Fibroblast of skin of left biceps (primary cell): ENCODE results near the gene ADGRG6.

Source experiments
- DNase-seq, 2 experiments: peaks; one replicate each; pipeline ENCODE4 v3.0.0-alpha.2; 2013; ENCODE audit warnings: low read depth in 2 of 2

The ADGRG6 gene

GRCh38 chr6:142291512-142291911 is 10.3 kb upstream of the ADGRG6 start:
- DNase-seq, result no peak

- DNase-seq, result no peak
These were observed 9.5 kb upstream of the ADGRG6 start for GRCh38 chr6:142292166-142292924.

- no peak for DNase-seq
These were observed 8.7 kb upstream of the ADGRG6 start for GRCh38 chr6:142293121-142293520.

- no peak for DNase-seq
These were observed 7.1 kb upstream of the ADGRG6 start for GRCh38 chr6:142294679-142295078.

- DNase-seq, result no peak
These were observed 4.7 kb upstream of the ADGRG6 start for GRCh38 chr6:142296975-142297604.

GRCh38 chr6:142297605-142297995 is 4.2 kb upstream of the ADGRG6 start:
- no peak for DNase-seq

GRCh38 chr6:142297996-142298753 is 3.6 kb upstream of the ADGRG6 start:
- DNase-seq, result peak; percentile 78 to 79

GRCh38 chr6:142300302-142300701 is 1.5 kb upstream of the ADGRG6 start:
- no peak for DNase-seq

- peak in 1 of 2 experiments; percentile 28 for DNase-seq
These were observed 803 bp upstream of the ADGRG6 start for GRCh38 chr6:142300758-142301650.

- DNase-seq, result no peak
These were observed 791 bp downstream of the ADGRG6 start for GRCh38 chr6:142302421-142303175.

- DNase-seq, result no peak
These were observed 1.3 kb downstream of the ADGRG6 start for GRCh38 chr6:142303176-142303533.

- no peak for DNase-seq
These were observed 2.4 kb downstream of the ADGRG6 start for GRCh38 chr6:142304241-142304640.

- no peak for DNase-seq
These were observed 4.9 kb downstream of the ADGRG6 start for GRCh38 chr6:142306736-142307135.

- no peak for DNase-seq
These were observed 6.3 kb downstream of the ADGRG6 start for GRCh38 chr6:142307963-142308748.

GRCh38 chr6:142309426-142309825 is 7.6 kb downstream of the ADGRG6 start:
- no peak for DNase-seq

- no peak for DNase-seq
These were observed 11.5 kb downstream of the ADGRG6 start for GRCh38 chr6:142313284-142313683.

GRCh38 chr6:142316791-142317368 is 15.1 kb downstream of the ADGRG6 start:
- DNase-seq, result no peak

GRCh38 chr6:142318714-142319113 is 16.9 kb downstream of the ADGRG6 start:
- no peak for DNase-seq

- no peak for DNase-seq
These were observed 18.6 kb downstream of the ADGRG6 start for GRCh38 chr6:142320366-142320765.

- DNase-seq, result no peak
These were observed 19.6 kb downstream of the ADGRG6 start for GRCh38 chr6:142321451-142321850.
